Measurements from ENCODE around the gene RPS6KA2. TPM values are rescaled to one million over a fixed set of nuclear protein-coding genes. Genes with fewer than 3 reads are reported as not detected.

The RPS6KA2 gene
- polyA plus RNA-seq, 1 donor (not counting 4 experiments of a cell fraction or from before 2014, with no cell fraction given): 8.2 TPM

GRCh38 chr6:166433096-166433495 lies 194.0 kb downstream of the RPS6KA2 start:
- FAIRE-seq (no peak), DNase-seq (ENCODE audit: low read depth, low spot score) (no peak)
- no peaks in the 10 kb centered on the region for H3K9me3 ChIP-seq (ENCODE audit: control insufficient read depth, low read depth, low read length)
- TF ChIP-seq CTCF (optimal IDR thresholded peaks at IDR 0.05 in 1 of 3, IDR thresholded peaks at IDR 0.05 in 1 of 3, conservative IDR thresholded peaks at IDR 0.05 in 1 of 3; ENCODE audit: extremely low read depth in 1 of 3, insufficient read depth in 2 of 3, low read length in 3 of 3): no peak
- no peak for TF ChIP-seq EZH2 (IDR thresholded peaks at IDR 0.05; ENCODE audit: low read length)
- no peak overlapping the region for H3K4me3 ChIP-seq (ENCODE audit: control insufficient read depth in 2 of 3, extremely low read depth in 1 of 3, insufficient read depth in 2 of 3, low read depth in 1 of 3, low read length in 3 of 3)
- H3K4me1 ChIP-seq (ENCODE audit: control insufficient read depth, extremely low read depth, insufficient read depth, low read length): no peaks in the 10 kb centered on the region
- no peaks in the 10 kb centered on the region for H3K36me3 ChIP-seq (ENCODE audit: control insufficient read depth in 2 of 2, extremely low read depth in 1 of 2, insufficient read depth in 2 of 2, low read length in 2 of 2)
- H4K20me1 ChIP-seq (ENCODE audit: control insufficient read depth, extremely low read depth, insufficient read depth, low read length): no peaks in the 10 kb centered on the region
- dilution Hi-C loops (cut with MboI; ENCODE audit: extremely low pct_ligation_motif_present, low sequenced_read_pairs): no loop called here
- H3K27me3 ChIP-seq (ENCODE audit: control insufficient read depth, extremely low read depth, insufficient read depth, low read length): no peaks in the 10 kb centered on the region
- H3K9ac ChIP-seq (ENCODE audit: control insufficient read depth, extremely low read depth, insufficient read depth, low read length): no peak overlapping the region
- H3K79me2 ChIP-seq (ENCODE audit: control insufficient read depth, insufficient read depth, low read length): no peaks in the 10 kb centered on the region
- H3K4me2 ChIP-seq (ENCODE audit: control insufficient read depth, extremely low read depth, insufficient read depth, low read depth, low read length): no peak overlapping the region
- no peak overlapping the region for H2AFZ ChIP-seq (ENCODE audit: control insufficient read depth, low read length)
- no peaks in the 10 kb centered on the region for H3K9me1 ChIP-seq (ENCODE audit: control insufficient read depth, extremely low read depth, insufficient read depth, low read length)
- H3K27ac ChIP-seq (ENCODE audit: control insufficient read depth, insufficient read depth, low read length): no peak overlapping the region

GRCh38 chr6:166430269-166430668 lies 196.8 kb downstream of the RPS6KA2 start:
- DNase-seq (ENCODE audit: low read depth, low spot score) (no peak), FAIRE-seq (no peak)
- Histone ChIP-seq H3K27ac (ENCODE audit: control insufficient read depth, insufficient read depth, low read length) (no peak overlapping the region), H4K20me1 (ENCODE audit: control insufficient read depth, extremely low read depth, insufficient read depth, low read length) (no peaks in the 10 kb centered on the region), H3K36me3 (ENCODE audit: control insufficient read depth in 2 of 2, extremely low read depth in 1 of 2, insufficient read depth in 2 of 2, low read length in 2 of 2) (no peaks in the 10 kb centered on the region), H3K9me3 (ENCODE audit: control insufficient read depth, low read depth, low read length) (no peaks in the 10 kb centered on the region), H3K4me2 (ENCODE audit: control insufficient read depth, extremely low read depth, insufficient read depth, low read depth, low read length) (no peak overlapping the region), H3K27me3 (ENCODE audit: control insufficient read depth, extremely low read depth, insufficient read depth, low read length) (no peaks in the 10 kb centered on the region), H2AFZ (ENCODE audit: control insufficient read depth, low read length) (no peak overlapping the region), H3K9me1 (ENCODE audit: control insufficient read depth, extremely low read depth, insufficient read depth, low read length) (no peaks in the 10 kb centered on the region), H3K9ac (ENCODE audit: control insufficient read depth, extremely low read depth, insufficient read depth, low read length) (no peak overlapping the region), H3K79me2 (ENCODE audit: control insufficient read depth, insufficient read depth, low read length) (no peaks in the 10 kb centered on the region), H3K4me1 (ENCODE audit: control insufficient read depth, extremely low read depth, insufficient read depth, low read length) (no peaks in the 10 kb centered on the region), H3K4me3 (ENCODE audit: control insufficient read depth in 2 of 3, extremely low read depth in 1 of 3, insufficient read depth in 2 of 3, low read depth in 1 of 3, low read length in 3 of 3) (no peak overlapping the region)
- dilution Hi-C loops (cut with MboI; ENCODE audit: extremely low pct_ligation_motif_present, low sequenced_read_pairs): no loop called here
- TF ChIP-seq CTCF (optimal IDR thresholded peaks at IDR 0.05 in 1 of 3, IDR thresholded peaks at IDR 0.05 in 1 of 3, conservative IDR thresholded peaks at IDR 0.05 in 1 of 3; ENCODE audit: extremely low read depth in 1 of 3, insufficient read depth in 2 of 3, low read length in 3 of 3): no peak
- TF ChIP-seq EZH2 (IDR thresholded peaks at IDR 0.05; ENCODE audit: low read length): no peak
